COLO668 (cell line): ENCODE data around the gene AKAP8L.
"Not testable (repeated sequence)": the region's sequence is repeated elsewhere in the genome, so short reads cannot be mapped to it uniquely, and the experiment has no call there.

Experiments
- DNase-seq: peaks from one replicate; lab custom pipeline; 2025; ENCODE audit not compliant: unreplicated experiment; lab: John Stamatoyannopoulos, UW

AKAP8L gene

GRCh38 chr19:15381429-15381828 is 37.4 kb downstream of the AKAP8L start:
- DNase-seq, result no peak

GRCh38 chr19:15379999-15380647 is 38.7 kb downstream of the AKAP8L start:
- DNase-seq, result peak; percentile 45

GRCh38 chr19:15379083-15379998 is 39.4 kb downstream of the AKAP8L start, which contains the start of gene AKAP8:
Gene AKAP8 (minus strand): TSS chr19:15379787. CDS start chr19:15379731, 56 bp downstream.
- DNase-seq, result peak; percentile 97

- peak; percentile 59 for DNase-seq
These were observed 40.2 kb downstream of the AKAP8L start for GRCh38 chr19:15378534-15379082.

- DNase-seq, result no peak
These were observed 43.9 kb downstream of the AKAP8L start for GRCh38 chr19:15374796-15375440.

- no peak for DNase-seq
These were observed 44.6 kb downstream of the AKAP8L start for GRCh38 chr19:15374105-15374651.

- DNase-seq, result no peak
These were observed 45.1 kb downstream of the AKAP8L start for GRCh38 chr19:15373644-15374043.

- no peak for DNase-seq
These were observed 45.9 kb downstream of the AKAP8L start for GRCh38 chr19:15372891-15373301.

GRCh38 chr19:15372470-15372869 is 46.3 kb downstream of the AKAP8L start:
- no peak for DNase-seq

- no peak for DNase-seq
These were observed 46.9 kb downstream of the AKAP8L start for GRCh38 chr19:15371786-15372380.

- DNase-seq, result no peak
These were observed 47.7 kb downstream of the AKAP8L start for GRCh38 chr19:15371119-15371518.

- DNase-seq, result no peak
These were observed 49.2 kb downstream of the AKAP8L start for GRCh38 chr19:15369594-15369891.

- no peak for DNase-seq
These were observed 49.8 kb downstream of the AKAP8L start for GRCh38 chr19:15368798-15369593.

- DNase-seq, result no peak
These were observed 50.6 kb downstream of the AKAP8L start for GRCh38 chr19:15368051-15368632.

- no peak for DNase-seq
These were observed 51.3 kb downstream of the AKAP8L start for GRCh38 chr19:15367439-15367838.

- no peak for DNase-seq
These were observed 53.5 kb downstream of the AKAP8L start for GRCh38 chr19:15365264-15365663.

- DNase-seq, result not testable (repeated sequence)
These were observed 55.0 kb downstream of the AKAP8L start for GRCh38 chr19:15363791-15364190.

- not testable (repeated sequence) for DNase-seq
These were observed 55.7 kb downstream of the AKAP8L start for GRCh38 chr19:15363048-15363447.

- not testable (repeated sequence) for DNase-seq
These were observed 58.8 kb downstream of the AKAP8L start for GRCh38 chr19:15360015-15360414.

- DNase-seq, result no peak
These were observed 59.9 kb downstream of the AKAP8L start for GRCh38 chr19:15358918-15359317.
